Measurements from ENCODE around the gene RARB. TPM values are rescaled to one million over a fixed set of nuclear protein-coding genes. Genes with fewer than 3 reads are reported as not detected.

The RARB gene
- total and polyA plus RNA-seq, 7 donors: 1.2 to 18.5 (median 8.3) TPM

DNA sequence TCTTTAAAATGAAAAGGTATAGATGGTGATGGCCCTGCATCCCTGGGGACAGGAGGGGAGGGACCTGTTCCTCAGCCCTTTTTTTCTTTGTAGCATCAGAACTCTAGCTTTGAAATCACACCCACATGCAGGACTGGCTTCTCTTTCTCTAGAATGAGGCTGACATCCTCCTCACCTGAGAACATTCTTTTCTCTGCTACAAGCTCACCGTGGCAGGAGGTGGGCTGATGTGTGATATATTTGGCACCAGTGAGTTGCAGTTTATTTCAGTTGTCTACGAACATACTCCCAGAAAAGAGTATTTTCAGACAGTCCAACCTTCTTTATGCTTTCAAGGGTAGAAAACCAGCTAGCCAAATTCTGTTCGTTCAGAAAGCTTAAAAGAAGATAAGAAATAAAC lies 43.6 kb upstream of the RARB start:
- no peaks in the 10 kb centered on the region for H3K36me3 ChIP-seq
- H3K27me3 ChIP-seq: no peaks in the 10 kb centered on the region
- 82 to 89% methylated on average over 3 of the region's 3 CpGs for WGBS, 2 donors
- no peaks in the 10 kb centered on the region for H3K4me1 ChIP-seq
- H3K4me3 ChIP-seq: no peak overlapping the region
- intact Hi-C loops (cut with DNase I): no loop called here
- H3K27ac ChIP-seq: no peak overlapping the region
- no peaks in the 10 kb centered on the region for H3K9me3 ChIP-seq
- TF ChIP-seq POLR2AphosphoS5 (IDR thresholded peaks at IDR 0.05) (no peak), EP300 (IDR thresholded peaks at IDR 0.05) (no peak), POLR2A (IDR thresholded peaks at IDR 0.05) (no peak)
- TF ChIP-seq, protein P1, sequence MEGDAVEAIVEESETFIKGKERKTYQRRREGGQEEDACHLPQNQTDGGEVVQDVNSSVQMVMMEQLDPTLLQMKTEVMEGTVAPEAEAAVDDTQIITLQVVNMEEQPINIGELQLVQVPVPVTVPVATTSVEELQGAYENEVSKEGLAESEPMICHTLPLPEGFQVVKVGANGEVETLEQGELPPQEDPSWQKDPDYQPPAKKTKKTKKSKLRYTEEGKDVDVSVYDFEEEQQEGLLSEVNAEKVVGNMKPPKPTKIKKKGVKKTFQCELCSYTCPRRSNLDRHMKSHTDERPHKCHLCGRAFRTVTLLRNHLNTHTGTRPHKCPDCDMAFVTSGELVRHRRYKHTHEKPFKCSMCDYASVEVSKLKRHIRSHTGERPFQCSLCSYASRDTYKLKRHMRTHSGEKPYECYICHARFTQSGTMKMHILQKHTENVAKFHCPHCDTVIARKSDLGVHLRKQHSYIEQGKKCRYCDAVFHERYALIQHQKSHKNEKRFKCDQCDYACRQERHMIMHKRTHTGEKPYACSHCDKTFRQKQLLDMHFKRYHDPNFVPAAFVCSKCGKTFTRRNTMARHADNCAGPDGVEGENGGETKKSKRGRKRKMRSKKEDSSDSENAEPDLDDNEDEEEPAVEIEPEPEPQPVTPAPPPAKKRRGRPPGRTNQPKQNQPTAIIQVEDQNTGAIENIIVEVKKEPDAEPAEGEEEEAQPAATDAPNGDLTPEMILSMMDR (IDR thresholded peaks at IDR 0.05): no peak
- no peak for DNase-seq

DNA sequence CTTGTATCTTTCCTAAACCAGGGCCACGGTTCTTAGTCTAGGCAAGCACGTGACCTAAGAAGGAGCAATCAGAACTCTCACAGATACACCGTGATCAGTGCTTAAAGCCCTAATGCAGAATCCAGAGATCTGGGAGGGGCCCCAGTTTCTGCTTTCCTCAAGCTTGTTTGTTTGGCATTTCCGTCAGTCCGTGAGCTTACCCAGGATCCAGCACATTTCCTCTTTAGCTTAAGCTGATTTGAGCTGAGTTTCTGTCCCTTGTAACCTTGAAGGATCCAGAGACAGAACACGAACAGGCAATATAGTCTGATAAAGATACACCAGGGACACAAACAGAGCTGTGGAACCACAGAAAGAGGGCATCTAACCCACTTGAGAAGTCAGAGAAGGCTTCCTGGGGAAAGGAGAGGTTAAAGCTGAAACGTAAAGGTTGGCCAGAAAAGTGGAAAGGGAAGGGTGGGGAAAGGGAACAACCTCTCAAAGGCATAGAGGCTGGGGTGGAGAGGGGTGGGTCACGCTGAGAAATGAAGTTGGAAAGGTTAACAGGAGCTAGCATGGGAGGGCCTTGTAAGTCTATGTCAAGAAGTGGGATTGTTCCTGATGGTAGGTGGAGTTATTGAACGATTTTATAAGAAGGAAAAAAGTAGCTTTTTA lies 42.1 kb upstream of the RARB start:
- DNase-seq: no peak

DNA sequence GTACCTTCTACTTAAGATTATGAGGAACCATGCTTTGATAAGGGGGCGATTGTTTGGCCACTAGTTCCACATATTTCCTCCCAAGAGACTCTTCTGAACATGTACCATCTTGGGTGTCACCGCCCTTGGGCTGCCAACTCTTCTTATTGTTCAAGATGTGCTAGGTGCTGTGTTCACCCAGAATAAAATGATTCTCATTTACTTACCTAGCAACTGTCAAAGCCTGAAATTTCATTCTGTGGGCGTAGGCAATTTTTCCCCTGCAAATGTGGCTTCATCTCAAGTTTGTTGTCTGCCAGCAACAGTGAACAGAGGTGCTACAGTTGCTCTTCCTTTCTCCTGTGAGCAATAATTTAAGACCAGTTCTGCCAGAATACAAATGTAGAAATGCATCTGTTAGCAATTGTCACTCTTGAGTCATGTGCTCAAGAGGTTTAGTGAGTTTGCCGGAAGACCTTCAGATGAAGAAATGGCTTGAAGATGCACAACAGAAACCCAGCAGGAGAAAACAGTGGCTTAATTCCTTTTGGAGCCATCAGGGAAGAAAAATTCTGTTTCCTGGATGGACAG lies 41.3 kb upstream of the RARB start:
- no peaks in the 10 kb centered on the region for H3K9me3 ChIP-seq
- TF ChIP-seq EP300 (IDR thresholded peaks at IDR 0.05) (no peak), POLR2AphosphoS5 (IDR thresholded peaks at IDR 0.05) (no peak), POLR2A (IDR thresholded peaks at IDR 0.05) (no peak)
- TF ChIP-seq, protein P1 (IDR thresholded peaks at IDR 0.05): no peak
- H3K36me3 ChIP-seq: no peaks in the 10 kb centered on the region
- WGBS, 2 donors: 93 to 95% methylated on average over 4 of the region's 4 CpGs
- intact Hi-C loops (cut with DNase I): no loop called here
- DNase-seq: no peak
- no peak overlapping the region for H3K27ac ChIP-seq
- no peaks in the 10 kb centered on the region for H3K27me3 ChIP-seq
- H3K4me3 ChIP-seq: no peak overlapping the region
- no peaks in the 10 kb centered on the region for H3K4me1 ChIP-seq

More for the DNA sequence above, 42.1 kb upstream of the RARB start:
- intact Hi-C loops (cut with DNase I): no loop called here
- H3K4me3 ChIP-seq: no peak overlapping the region
- 61 to 70% methylated on average over 9 of the region's 9 CpGs for WGBS, 2 donors
- TF ChIP-seq POLR2A (IDR thresholded peaks at IDR 0.05) (no peak), POLR2AphosphoS5 (IDR thresholded peaks at IDR 0.05) (no peak), EP300 (IDR thresholded peaks at IDR 0.05) (no peak)
- TF ChIP-seq, protein P1 (IDR thresholded peaks at IDR 0.05): no peak
- H3K27me3 ChIP-seq: no peaks in the 10 kb centered on the region
- no peaks in the 10 kb centered on the region for H3K4me1 ChIP-seq
- no peaks in the 10 kb centered on the region for H3K36me3 ChIP-seq
- H3K9me3 ChIP-seq: no peaks in the 10 kb centered on the region
- H3K27ac ChIP-seq: peak overlapping the region in 1 of 4 donors; percentile 6

DNA sequence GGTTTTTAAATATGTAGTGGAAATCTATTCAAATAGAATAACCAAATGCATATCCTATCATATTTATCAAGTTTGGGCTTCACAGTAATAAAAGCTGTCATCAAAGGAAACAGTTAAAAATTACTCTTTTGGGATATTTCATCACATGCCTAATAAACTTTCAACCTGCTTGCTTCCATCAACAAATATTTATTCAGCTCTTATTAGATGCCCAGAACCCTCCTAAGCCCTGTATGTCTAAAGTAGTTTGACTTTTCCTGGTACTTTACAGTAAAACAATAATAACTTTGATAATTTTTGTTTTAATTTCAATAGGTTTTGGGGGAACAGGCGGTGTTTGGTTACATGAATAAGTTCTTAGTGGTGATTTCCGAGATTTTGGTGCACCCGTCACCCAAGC lies 37.5 kb upstream of the RARB start:
- Histone ChIP-seq H3K4me1 (no peaks in the 10 kb centered on the region), H3K36me3 (no peaks in the 10 kb centered on the region), H3K27me3 (no peaks in the 10 kb centered on the region), H3K4me3 (no peak overlapping the region), H3K9me3 (no peaks in the 10 kb centered on the region), H3K27ac (no peak overlapping the region)
- intact Hi-C loops (cut with DNase I): no loop called here
- DNase-seq: no peak
- WGBS, 2 donors: 86 to 91% methylated on average over 3 of the region's 3 CpGs
- TF ChIP-seq EP300 (IDR thresholded peaks at IDR 0.05): no peak
- TF ChIP-seq POLR2AphosphoS5 (IDR thresholded peaks at IDR 0.05): no peak
- TF ChIP-seq, protein P1 (IDR thresholded peaks at IDR 0.05): no peak
- no peak for TF ChIP-seq POLR2A (IDR thresholded peaks at IDR 0.05)
